Measurements from ENCODE around the gene PHLDB1. TPM values are rescaled to one million over a fixed set of nuclear protein-coding genes. Genes with fewer than 3 reads are reported as not detected.

Gene PHLDB1
- total and polyA plus RNA-seq, 4 donors, result 27.3 to 90.5 (median 76.1) TPM

GRCh38 chr11:118620529-118621070 lies 13.2 kb downstream of the PHLDB1 start:
- DNase-seq (no peak), ATAC-seq (ENCODE audit: insufficient read depth, low FRiP score) (no peak)
- Histone ChIP-seq H3K9me3 (ENCODE audit: control insufficient read depth in 4 of 4, insufficient read depth in 3 of 4, low read length in 3 of 4) (no peaks in the 10 kb centered on the region), H3K4me1 (ENCODE audit: control insufficient read depth in 5 of 5, insufficient read depth in 5 of 5, low read length in 5 of 5) (peaks cover 6 to 61% (median 43%) of the 10 kb centered on the region in 5 donors), H3K4me3 (no peak overlapping the region), H3K9ac (ENCODE audit: insufficient read depth in 1 of 2, low read length in 2 of 2) (peak overlapping the region; percentile 11 to 40), H3K27ac (ENCODE audit: low read depth in 1 of 2, low read length in 1 of 2) (peak overlapping the region; percentile 80 to 86), H3K27me3 (ENCODE audit: control insufficient read depth in 3 of 3, insufficient read depth in 3 of 3, low read length in 2 of 3) (no peaks in the 10 kb centered on the region), H3K36me3 (ENCODE audit: control insufficient read depth in 4 of 4, insufficient read depth in 4 of 4, low read length in 4 of 4) (peaks cover 6 to 28% (median 17%) of the 10 kb centered on the region in 4 donors)
- WGBS, 2 donors, result 54 to 62% methylated on average over 7 of the region's 7 CpGs
- TF ChIP-seq CTCF (IDR thresholded peaks at IDR 0.05; ENCODE audit: control extremely low read depth, extremely low read depth), result no peak

- no peak for TF ChIP-seq CTCF (IDR thresholded peaks at IDR 0.05; ENCODE audit: control extremely low read depth, extremely low read depth)
- Histone ChIP-seq H3K27me3 (ENCODE audit: control insufficient read depth in 3 of 3, insufficient read depth in 3 of 3, low read length in 2 of 3) (no peaks in the 10 kb centered on the region), H3K4me1 (ENCODE audit: control insufficient read depth in 5 of 5, insufficient read depth in 5 of 5, low read length in 5 of 5) (peaks cover 6 to 61% (median 39%) of the 10 kb centered on the region in 5 donors), H3K27ac (ENCODE audit: low read depth in 1 of 2, low read length in 1 of 2) (peak overlapping the region; percentile 80 to 86), H3K9me3 (ENCODE audit: control insufficient read depth in 4 of 4, insufficient read depth in 3 of 4, low read length in 3 of 4) (no peaks in the 10 kb centered on the region), H3K4me3 (peak overlapping the region; percentile 27), H3K36me3 (ENCODE audit: control insufficient read depth in 4 of 4, insufficient read depth in 4 of 4, low read length in 4 of 4) (peaks cover 3 to 26% (median 14%) of the 10 kb centered on the region in 4 donors), H3K9ac (ENCODE audit: insufficient read depth in 1 of 2, low read length in 2 of 2) (peak overlapping the region in 1 of 2 donors; percentile 45)
- ATAC-seq (ENCODE audit: insufficient read depth, low FRiP score), result peak; percentile 50
- 3 to 5% methylated on average over 38 of the region's 38 CpGs for whole genome bisulfite sequencing, 2 donors
- peak; percentile 93 to 95 (median 94) for DNase-seq
Observed at GRCh38 chr11:118621071-118621783, 13.8 kb downstream of the PHLDB1 start.

GRCh38 chr11:118621784-118622375 lies 14.5 kb downstream of the PHLDB1 start:
- H3K27ac ChIP-seq (ENCODE audit: low read depth in 1 of 2, low read length in 1 of 2), result peak overlapping the region; percentile 80 to 86
- H3K4me3 ChIP-seq, result peak overlapping the region; percentile 27
- no peaks in the 10 kb centered on the region for H3K27me3 ChIP-seq (ENCODE audit: control insufficient read depth in 3 of 3, insufficient read depth in 3 of 3, low read length in 2 of 3)
- no peak for ATAC-seq (ENCODE audit: insufficient read depth, low FRiP score)
- peak in 1 of 3 donors; percentile 40 for DNase-seq
- peaks cover 3 to 22% (median 14%) of the 10 kb centered on the region in 4 donors for H3K36me3 ChIP-seq (ENCODE audit: control insufficient read depth in 4 of 4, insufficient read depth in 4 of 4, low read length in 4 of 4)
- H3K9ac ChIP-seq (ENCODE audit: insufficient read depth in 1 of 2, low read length in 2 of 2), result peak overlapping the region in 1 of 2 donors; percentile 45
- 40 to 77% methylated on average over 4 of the region's 4 CpGs for WGBS, 2 donors
- TF ChIP-seq CTCF (IDR thresholded peaks at IDR 0.05; ENCODE audit: control extremely low read depth, extremely low read depth), result no peak
- peaks cover 6 to 61% (median 39%) of the 10 kb centered on the region in 5 donors for H3K4me1 ChIP-seq (ENCODE audit: control insufficient read depth in 5 of 5, insufficient read depth in 5 of 5, low read length in 5 of 5)
- no peaks in the 10 kb centered on the region for H3K9me3 ChIP-seq (ENCODE audit: control insufficient read depth in 4 of 4, insufficient read depth in 3 of 4, low read length in 3 of 4)
